ENCODE data around the gene KRTAP1-1.

GRCh38 chr17:40993084-40993483 is 48.2 kb downstream of the KRTAP1-1 start:
- no peak for TF ChIP-seq CTCF (conservative IDR thresholded peaks at IDR 0.05 in 1 of 2, IDR thresholded peaks at IDR 0.05 in 1 of 2; ENCODE audit: extremely low read depth in 1 of 2, insufficient read depth in 1 of 2, low read depth in 1 of 2, low read length in 2 of 2)
- no peak for TF ChIP-seq EZH2 (IDR thresholded peaks at IDR 0.05; ENCODE audit: borderline replicate concordance, low read length)

All from mammary epithelial cell (primary cell).